ENCODE results near the gene NINJ1.

- TF ChIP-seq, protein P1, sequence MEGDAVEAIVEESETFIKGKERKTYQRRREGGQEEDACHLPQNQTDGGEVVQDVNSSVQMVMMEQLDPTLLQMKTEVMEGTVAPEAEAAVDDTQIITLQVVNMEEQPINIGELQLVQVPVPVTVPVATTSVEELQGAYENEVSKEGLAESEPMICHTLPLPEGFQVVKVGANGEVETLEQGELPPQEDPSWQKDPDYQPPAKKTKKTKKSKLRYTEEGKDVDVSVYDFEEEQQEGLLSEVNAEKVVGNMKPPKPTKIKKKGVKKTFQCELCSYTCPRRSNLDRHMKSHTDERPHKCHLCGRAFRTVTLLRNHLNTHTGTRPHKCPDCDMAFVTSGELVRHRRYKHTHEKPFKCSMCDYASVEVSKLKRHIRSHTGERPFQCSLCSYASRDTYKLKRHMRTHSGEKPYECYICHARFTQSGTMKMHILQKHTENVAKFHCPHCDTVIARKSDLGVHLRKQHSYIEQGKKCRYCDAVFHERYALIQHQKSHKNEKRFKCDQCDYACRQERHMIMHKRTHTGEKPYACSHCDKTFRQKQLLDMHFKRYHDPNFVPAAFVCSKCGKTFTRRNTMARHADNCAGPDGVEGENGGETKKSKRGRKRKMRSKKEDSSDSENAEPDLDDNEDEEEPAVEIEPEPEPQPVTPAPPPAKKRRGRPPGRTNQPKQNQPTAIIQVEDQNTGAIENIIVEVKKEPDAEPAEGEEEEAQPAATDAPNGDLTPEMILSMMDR (conservative IDR thresholded peaks at IDR 0.05; ENCODE audit: low read length), result no peak
- no peak for TF ChIP-seq EZH2phosphoT487 (IDR thresholded peaks at IDR 0.05; ENCODE audit: borderline replicate concordance)
These were observed 25.6 kb downstream of the NINJ1 start for GRCh38 chr9:93108291-93109041.

Measured in Loucy (cell line).